HG03442 (cell line): ENCODE measurements around the gene KCNN3.

ENCODE experiments used
- ATAC-seq: cut with Tn5 transposase; IDR thresholded peaks from one replicate; pipeline ENCODE4 v1.9.1; 2021; ENCODE audit warnings: mild to moderate bottlenecking, moderate library complexity; ENCODE audit not compliant: unreplicated experiment

KCNN3 gene

DNA sequence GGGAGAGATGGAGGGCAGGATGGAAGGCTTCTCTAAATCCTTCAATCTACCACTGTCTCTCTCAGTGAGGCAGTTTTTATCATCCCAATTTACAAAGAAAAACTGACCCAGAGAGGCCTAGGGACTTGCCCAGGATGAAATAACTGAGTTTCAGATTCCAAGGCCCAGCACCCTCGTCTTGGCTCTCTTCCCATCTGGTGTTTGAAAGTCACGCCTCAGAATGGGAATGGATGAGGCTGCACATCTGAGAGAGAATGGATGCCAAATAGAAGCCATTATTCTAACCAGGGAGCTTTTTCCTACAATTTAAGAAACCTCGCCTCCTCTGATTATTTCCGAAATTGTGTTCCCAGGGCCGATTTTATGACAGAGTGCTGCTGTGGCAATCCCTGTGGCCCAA, 10.6 kb upstream of the KCNN3 start:
- no peak for ATAC-seq

GRCh38 chr1:154879038-154879421, 8.9 kb upstream of the KCNN3 start:
- ATAC-seq: no peak

DNA sequence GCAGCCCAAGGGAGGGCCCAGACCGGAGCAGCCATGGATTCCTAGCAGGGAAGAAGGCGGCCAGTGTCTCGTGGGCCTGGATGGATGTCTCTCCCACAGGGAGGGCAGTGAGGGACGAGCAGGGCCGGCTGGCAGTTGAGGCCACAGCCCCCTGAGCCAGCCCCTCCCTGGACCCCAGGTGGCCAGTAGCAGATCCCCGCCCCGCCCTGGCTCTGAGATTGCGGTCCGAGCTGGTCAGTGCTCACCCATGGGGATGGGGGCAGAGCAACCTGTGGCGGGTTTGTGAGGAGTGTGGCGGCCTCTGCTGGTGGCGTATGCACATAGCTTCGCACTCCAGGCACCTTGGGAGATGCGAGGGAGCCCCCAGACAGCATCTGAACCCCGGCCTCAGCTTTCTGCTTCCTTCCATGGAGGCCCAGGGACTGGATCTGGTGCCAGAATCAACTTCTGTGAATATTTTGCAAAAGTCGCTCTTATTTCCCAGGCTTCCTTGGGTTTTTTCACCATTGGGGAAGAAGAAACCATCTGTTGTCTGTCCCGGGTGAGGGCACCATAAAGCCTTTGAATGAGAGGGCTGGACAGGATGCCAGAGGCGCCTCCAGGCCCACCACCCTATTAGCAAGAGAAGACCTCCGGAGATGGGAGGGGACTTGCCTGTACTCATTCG, 8.4 kb upstream of the KCNN3 start:
- ATAC-seq: peak; percentile 47

DNA sequence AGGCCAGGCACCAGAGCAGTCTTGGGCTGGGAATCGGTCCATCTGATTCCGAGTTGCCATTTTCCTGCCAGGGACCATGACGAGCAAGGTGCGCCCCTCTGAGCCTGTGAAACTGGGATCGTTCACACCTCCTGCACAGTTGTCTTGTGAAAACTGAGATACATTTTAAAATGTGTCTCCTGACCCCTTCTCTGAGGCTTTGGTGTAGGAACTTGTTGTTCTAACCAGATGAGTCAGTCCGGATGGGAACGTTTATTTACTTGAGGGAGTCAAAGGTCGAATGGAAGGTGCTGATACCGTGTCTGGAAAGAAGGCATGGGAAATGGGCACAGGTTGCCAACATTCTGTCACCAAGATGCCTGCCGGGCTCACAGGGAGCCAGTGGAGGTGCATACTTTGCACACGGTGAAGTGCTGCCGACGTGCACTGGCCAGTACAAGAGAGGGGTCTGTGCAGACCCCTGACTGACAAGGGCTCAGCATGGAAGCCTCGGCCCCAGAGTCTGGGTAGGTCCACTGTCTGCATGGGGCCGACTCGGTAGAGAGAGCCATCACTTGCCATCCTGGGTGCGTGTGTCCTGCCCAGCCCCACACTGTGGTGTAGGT, 7.4 kb upstream of the KCNN3 start:
- ATAC-seq: no peak

- ATAC-seq: no peak
Observed at GRCh38 chr1:154876842-154877369, 6.8 kb upstream of the KCNN3 start.

GRCh38 chr1:154874465-154874864, 4.4 kb upstream of the KCNN3 start:
- ATAC-seq: no peak

DNA sequence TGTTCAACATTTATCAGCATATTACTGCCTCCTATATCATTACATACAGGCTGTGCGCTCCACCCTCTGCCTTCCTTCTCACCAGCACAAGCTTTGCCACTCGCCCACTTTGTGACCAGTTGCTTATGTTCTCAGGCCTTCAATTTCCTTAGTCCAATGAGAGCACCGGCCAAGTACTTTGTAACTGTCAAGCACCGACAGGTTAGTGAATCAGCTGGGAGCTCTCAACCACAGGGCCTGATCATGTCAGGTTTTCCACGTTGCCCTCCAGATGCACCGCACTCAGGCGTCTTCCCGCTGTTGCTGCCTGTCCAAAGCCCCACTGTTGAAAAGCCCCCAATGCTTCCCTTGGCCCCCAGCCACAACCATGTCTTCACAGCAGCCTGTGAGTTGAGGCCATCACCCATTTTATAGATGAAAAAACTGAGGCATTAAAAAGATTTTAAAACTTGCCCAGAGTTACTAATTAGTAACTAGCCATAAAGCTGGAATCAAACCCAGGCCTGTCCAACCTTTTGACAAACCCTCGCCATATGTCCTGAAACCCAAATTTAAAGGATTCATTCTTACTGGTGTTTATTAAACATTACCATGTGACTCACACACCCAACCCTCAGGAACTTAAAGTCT, 3.4 kb upstream of the KCNN3 start:
- ATAC-seq: no peak

DNA sequence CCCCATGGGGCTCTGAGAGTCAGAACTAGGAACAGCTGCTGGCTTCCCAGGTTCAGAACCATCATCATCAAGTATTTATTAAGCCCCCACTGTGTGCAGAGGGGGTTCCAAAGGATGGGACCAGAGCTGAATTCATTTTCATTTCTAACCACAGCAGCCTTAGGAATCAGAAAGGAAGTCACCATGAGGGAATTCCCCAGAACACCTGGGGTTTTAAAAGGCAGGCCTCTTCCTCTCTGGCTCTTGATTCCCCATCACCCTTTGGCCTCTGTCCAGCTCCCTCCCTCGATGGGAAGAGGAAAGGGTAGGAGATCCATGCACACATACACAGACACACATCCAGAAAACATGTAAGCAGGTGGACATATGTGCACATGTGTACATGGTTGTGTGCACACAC, 1.3 kb upstream of the KCNN3 start:
- ATAC-seq: no peak

- no peak for ATAC-seq
Observed at GRCh38 chr1:154870734-154871133, 653 bp upstream of the KCNN3 start.

DNA sequence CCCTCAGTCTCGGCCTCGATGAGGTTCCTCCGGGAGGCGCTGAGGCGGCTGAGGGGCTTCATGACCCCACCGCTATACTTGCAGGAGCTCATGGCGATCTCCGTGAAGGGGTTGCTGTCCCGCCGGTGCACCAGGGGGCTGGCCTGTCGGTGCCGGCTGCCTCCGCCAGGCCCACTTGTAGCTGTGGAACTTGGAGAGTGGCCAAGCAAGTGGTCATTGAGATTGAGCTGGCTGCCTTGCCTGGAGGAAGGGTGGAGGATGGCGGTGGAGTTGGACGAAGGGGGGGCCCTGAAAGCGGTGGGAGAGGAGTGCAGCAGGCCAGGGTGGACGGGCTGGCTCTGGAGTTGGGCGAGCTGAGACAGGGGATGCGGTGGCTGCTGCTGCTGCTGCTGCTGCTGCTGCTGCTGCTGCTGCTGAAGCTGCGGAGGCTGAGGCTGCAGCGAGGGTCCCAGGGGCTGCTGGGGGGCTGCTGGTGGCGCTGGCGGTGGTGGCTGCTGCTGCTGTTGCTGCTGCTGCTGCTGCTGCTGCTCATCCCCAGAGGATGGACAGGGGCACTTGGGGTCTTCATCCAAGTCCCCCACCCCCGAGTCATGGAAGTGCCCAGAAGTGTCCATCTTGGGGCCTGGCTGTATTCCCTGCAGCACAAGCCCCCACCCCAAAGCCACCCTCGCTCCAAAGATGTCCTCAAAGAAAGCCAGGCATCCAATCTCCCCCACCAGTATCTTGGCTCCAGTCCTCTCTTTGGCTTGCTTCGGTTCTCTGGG, 548 bp downstream of the KCNN3 start:
- ATAC-seq: no peak

DNA sequence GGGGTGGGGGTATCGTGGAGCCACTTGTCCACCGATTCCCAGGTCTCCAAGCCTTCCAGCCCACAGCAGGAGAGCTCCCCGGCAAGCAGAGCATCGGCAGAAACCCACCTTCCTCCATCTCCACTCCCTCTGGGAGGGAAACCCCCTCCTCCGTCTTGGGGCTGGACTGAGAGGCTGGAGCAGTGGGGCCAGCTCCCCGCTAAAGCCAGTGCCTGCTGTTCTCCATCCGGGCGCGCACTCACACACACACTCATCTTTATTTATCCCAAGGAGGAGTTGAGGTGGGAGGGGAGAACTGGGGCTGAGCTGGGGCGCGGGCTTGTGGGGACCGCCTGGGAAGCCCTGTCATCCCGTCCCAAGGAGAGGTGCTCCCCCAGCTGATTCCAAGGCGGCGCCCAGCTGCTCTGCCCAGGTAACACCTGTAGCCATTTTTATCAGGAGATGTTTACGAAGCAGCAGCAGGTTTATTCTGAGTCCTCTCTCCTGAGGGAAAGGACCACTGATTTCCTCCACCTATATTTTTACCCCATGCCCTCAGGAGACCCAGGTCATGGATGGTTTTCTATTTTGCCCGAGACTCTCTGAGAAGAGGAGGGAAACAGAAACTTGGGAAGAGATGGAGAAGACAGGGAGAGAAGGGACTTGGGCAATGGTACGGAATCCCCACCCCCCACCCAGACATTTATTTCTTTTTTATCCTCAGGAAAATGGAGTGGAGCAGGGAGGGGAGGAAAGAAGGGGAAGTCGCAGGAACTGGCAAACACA, 2.1 kb downstream of the KCNN3 start:
- no peak for ATAC-seq

GRCh38 chr1:154867064-154867825, 2.8 kb downstream of the KCNN3 start:
- no peak for ATAC-seq

DNA sequence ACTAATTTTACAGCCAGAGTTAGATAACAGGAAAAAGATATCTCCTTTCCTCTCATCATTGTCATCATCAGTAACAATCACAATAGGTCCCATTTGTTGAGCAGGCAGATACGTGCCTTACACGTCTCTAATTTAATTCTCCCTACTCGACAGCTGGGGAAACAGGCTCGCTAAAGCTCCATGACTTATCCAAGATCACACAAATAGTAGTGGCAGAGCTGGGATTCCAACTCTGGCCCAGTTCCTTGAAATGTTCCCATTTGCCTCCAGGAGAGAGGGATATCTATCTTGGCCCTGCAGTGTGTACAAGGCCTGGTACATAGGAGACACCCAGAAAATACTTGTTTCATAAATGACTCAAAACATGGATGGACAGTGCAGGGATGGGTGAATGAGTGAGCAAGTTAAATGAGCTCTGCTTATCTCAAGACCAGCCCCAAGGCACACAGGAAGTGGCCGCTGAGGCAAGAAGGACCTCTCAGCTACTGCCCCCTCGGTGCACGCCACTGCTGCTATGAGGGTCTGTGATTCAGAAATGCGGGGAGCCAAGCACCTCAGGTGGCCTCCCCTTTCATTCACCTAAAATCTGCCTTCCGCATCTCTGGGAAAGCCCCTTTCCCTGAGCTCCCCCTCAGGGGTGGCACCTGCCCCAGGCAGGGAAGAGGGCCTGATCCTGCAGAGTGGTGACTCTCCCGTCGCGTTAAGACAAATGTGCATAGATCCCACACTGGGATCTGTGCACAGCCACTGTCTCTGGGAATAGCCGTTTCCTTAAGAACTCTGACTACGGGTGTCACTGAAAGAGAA, 3.6 kb downstream of the KCNN3 start:
- no peak for ATAC-seq

- ATAC-seq: no peak
Observed at GRCh38 chr1:154865442-154866256, 4.4 kb downstream of the KCNN3 start.

- no peak for ATAC-seq
Observed at GRCh38 chr1:154864189-154864975, 5.7 kb downstream of the KCNN3 start.

GRCh38 chr1:154863315-154864174, 6.5 kb downstream of the KCNN3 start:
- no peak for ATAC-seq

DNA sequence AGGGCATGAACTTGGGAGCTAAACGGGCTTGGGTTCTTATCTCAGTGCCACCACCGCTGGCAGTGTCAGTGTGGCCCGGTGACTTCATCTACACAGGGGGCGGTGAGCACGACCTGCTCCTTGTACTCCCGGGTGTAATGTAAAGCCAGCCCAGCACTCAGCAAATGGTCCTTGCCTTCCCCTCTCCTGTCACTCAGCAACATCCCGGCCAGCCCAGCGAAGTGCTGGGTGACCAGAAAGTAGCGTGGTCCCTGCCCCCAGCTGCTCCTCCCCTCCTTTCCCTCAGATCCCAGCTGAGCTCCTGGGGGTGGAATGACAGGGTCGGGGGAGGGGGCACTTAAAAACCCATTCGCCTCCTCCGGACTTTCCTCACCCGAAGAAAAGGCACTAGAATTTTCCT, 7.2 kb downstream of the KCNN3 start:
- no peak for ATAC-seq
